HepG2 (cell line): Measurements from ENCODE around the gene DUSP8. TPM values are rescaled to one million over a fixed set of nuclear protein-coding genes. Genes with fewer than 3 reads are reported as not detected.

ENCODE experiments used
- ATAC-seq: fragments of 200-7000 bp; cut with Tn5 transposase; 3 replicates; pipeline ENCODE4 v1.9.1; 2020; ENCODE audit warnings: mild to moderate bottlenecking, moderate library complexity
- BruUV-seq: library from RNA; stranded (reverse); fragments of 400-500 nt; replicated peaks from 2 replicates; lab custom pipeline; 2021; lab: Mats Ljungman, UMichigan
- CTCF ChIA-PET: fragments of 300-600 bp; formaldehyde crosslinking; extraction: SDS; loops from one replicate; lab custom pipeline; 2021; ENCODE audit warnings: low total read pairs, inconsistent platforms, low intra/inter-chr PET ratio; lab: Yijun Ruan, JAX
- POLR2A ChIA-PET: fragments of 350-600 bp; sonication (Branson Sonifier 250); formaldehyde crosslinking; loops from one replicate; lab custom pipeline; 2020; ENCODE audit warnings: antibody characterized with exemption, inconsistent platforms; lab: Yijun Ruan, JAX
- DNase-seq: peaks from one replicate; pipeline ENCODE4 v3.0.0-alpha.2; 2015; ENCODE audit warnings: low spot score
- FAIRE-seq: peaks from 3 replicates; lab custom pipeline; 2011; peaks lifted over from hg19 to GRCh38; lab: Jason Lieb, UNC
- H2AFZ ChIP-seq: one replicate; pipeline ENCODE4 v1.6.1; 2011; ENCODE audit warnings: low read length, inconsistent platforms
- H3K27ac ChIP-seq: fragments of 300-600 bp; 3 replicates; pipeline ENCODE4 v1.8.0; 2011; ENCODE audit warnings: mixed run types, mild to moderate bottlenecking, mixed read lengths, low read length, inconsistent platforms; ENCODE audit not compliant: insufficient read depth; ENCODE audit errors: extremely low read length
- H3K27me3 ChIP-seq, 2 experiments: fragments of 200-600 bp in 1 of 2; 2 replicates in 1 of 2; 3 replicates in 1 of 2; pipeline versions ENCODE4 v1.6.0 to v1.8.0; 2011; ENCODE audit warnings: low read length in 2 of 2, mild to moderate bottlenecking in 2 of 2, moderate library complexity in 2 of 2, inconsistent platforms in 1 of 2; ENCODE audit not compliant: insufficient read depth in 2 of 2, control insufficient read depth in 1 of 2
- H3K36me3 ChIP-seq, 2 experiments: fragments of 200-600 bp in 1 of 2; replicated peaks in 1 of 2; 2 replicates in 1 of 2; 3 replicates in 1 of 2; pipeline versions ENCODE4 v1.5.1 to v1.8.0; 2011; ENCODE audit warnings: low read length in 2 of 2, inconsistent platforms in 1 of 2; ENCODE audit not compliant: insufficient read depth in 2 of 2, control insufficient read depth in 1 of 2
- H3K4me1 ChIP-seq: 2 replicates; pipeline ENCODE4 v1.5.1; 2012; ENCODE audit warnings: low read length, inconsistent platforms; ENCODE audit not compliant: insufficient read depth
- H3K4me2 ChIP-seq: 2 replicates; pipeline ENCODE4 v1.6.0; 2011; ENCODE audit warnings: low read depth, low read length, inconsistent platforms
- H3K4me3 ChIP-seq, 3 experiments: fragments of 200-600 bp in 1 of 3; sonication (generic), shearing (Covaris generic) in 1 of 3; replicated peaks in 1 of 3; 2 replicates each; pipeline ENCODE4 v1.5.1; 2011 to 2016; ENCODE audit warnings: low read length in 3 of 3, inconsistent platforms in 2 of 3, low read depth in 2 of 3, mild to moderate bottlenecking in 2 of 3, control low read depth in 1 of 3, mixed read lengths in 1 of 3; ENCODE audit not compliant: insufficient read depth in 1 of 3
- H3K79me2 ChIP-seq: one replicate; pipeline ENCODE4 v1.6.1; 2011; ENCODE audit warnings: low read length, inconsistent platforms; ENCODE audit not compliant: insufficient read depth
- H3K9ac ChIP-seq: 2 replicates; pipeline ENCODE4 v1.6.0; 2011; ENCODE audit warnings: mild to moderate bottlenecking, low read depth, low read length, inconsistent platforms; ENCODE audit not compliant: insufficient read depth
- H3K9me3 ChIP-seq: 2 replicates; pipeline ENCODE4 v1.5.1; 2012; ENCODE audit warnings: mild to moderate bottlenecking, low read length
- H4K20me1 ChIP-seq: 2 replicates; pipeline ENCODE4 v1.6.0; 2011; ENCODE audit warnings: inconsistent platforms, mild to moderate bottlenecking, low read length, moderate library complexity; ENCODE audit not compliant: insufficient read depth
- CTCF ChIP-seq: sonication (generic); formaldehyde crosslinking; IDR thresholded peaks from 2 replicates; pipeline ENCODE4 v1.5.0; 2020; ENCODE audit warnings: mild to moderate bottlenecking, missing genetic modification reagents, moderate library complexity
- TCF12 ChIP-seq, 2 experiments: fragments of 450-650 bp in 1 of 2; sonication (generic) in 1 of 2; formaldehyde crosslinking in 1 of 2; IDR thresholded peaks; 2 replicates each; pipeline versions ENCODE4 v1.6.1 to v1.8.0; 2017 to 2022; ENCODE audit warnings: antibody characterized with exemption in 1 of 2, mild to moderate bottlenecking in 1 of 2, missing genetic modification reagents in 1 of 2, moderate library complexity in 1 of 2
- ZBTB4 ChIP-seq: sonication (generic); formaldehyde crosslinking; IDR thresholded peaks from 2 replicates; pipeline ENCODE4 v1.4.0; 2020; ENCODE audit warnings: missing genetic modification reagents, mild to moderate bottlenecking, borderline replicate concordance
- ZNF558 ChIP-seq: sonication (generic); formaldehyde crosslinking; IDR thresholded peaks from 2 replicates; pipeline ENCODE4 v1.9.0; 2022; ENCODE audit warnings: mild to moderate bottlenecking, missing genetic modification reagents, borderline replicate concordance
- WGBS: methylation state at CpG from one replicate; pipeline ENCODE4 v1.1.6; 2017; ENCODE audit warnings: low lambda C conversion rate; 5-methylcytosine and 5-hydroxymethylcytosine counted together
- in situ Hi-C: cut with HindIII; loops from 2 replicates; pipeline ENCODE4 v1.10.0; 2017; ENCODE audit warnings: low pct_unique_long_range_greater_than_20kb; ENCODE audit not compliant: extremely low pct_ligation_motif_present
- intact Hi-C: fragments of 100-400 bp; cut with micrococcal nuclease; formaldehyde crosslinking; loops from one replicate; pipeline ENCODE4 v1.10.0; 2022; ENCODE audit not compliant: unreplicated experiment
- polyA plus RNA-seq, 8 experiments: library from polyadenylated mRNA; depleted of rRNA in 3 of 8; stranded (reverse) in 7 of 8; unstranded in 1 of 8; fragments of >200 nt; fragmentation: Illumina TruSeq in 4 of 8; extraction: Trizol in 4 of 8; gene quantifications; 2 replicates each; pipeline versions ENCODE4 v1.2.1 to v1.2.3, GENCODE V29; 2011 to 2016; ENCODE audit warnings: low read depth in 4 of 8, missing spikeins in 1 of 8, mixed read lengths in 1 of 8; ENCODE audit not compliant: insufficient read depth in 1 of 8
- total RNA-seq, 5 experiments: library from RNA; depleted of rRNA; stranded (reverse); fragments of >200 nt; fragmentation: Illumina TruSeq; extraction: Trizol; gene quantifications; 2 replicates each; pipeline ENCODE4 v1.2.3, GENCODE V29; 2016; ENCODE audit warnings: low read depth in 1 of 5

Gene DUSP8
- total and polyA plus RNA-seq, 2 of the 13 experiments (the other 11 are each of a cell fraction or from before 2014, with no cell fraction given), result 1.8 to 8.0 TPM

- H3K4me1 ChIP-seq, result peaks cover 32% of the 10 kb centered on the region
- ATAC-seq (peak; percentile 10; the same call in 1 of the 3 replicates), FAIRE-seq (no peak), DNase-seq (no peak)
- ChIA-PET CTCF (no interaction called here), POLR2A (interaction anchor here (0.7 kb wide), 1 partner anchor 22 kb away, joined by 3 read pairs; no protein-coding TSS in a partner anchor)
- intact Hi-C loops, result no loop called here
- no peaks in the 10 kb centered on the region for H3K79me2 ChIP-seq
- H3K27me3 ChIP-seq, result no peaks in the 10 kb centered on the region
- peaks cover 35% of the 10 kb centered on the region; the same call in 1 of the 2 replicates for H4K20me1 ChIP-seq
- in situ Hi-C loops, result no loop called here
- 83% methylated on average over 5 of the region's 20 CpGs for WGBS
- H3K4me2 ChIP-seq, result no peak overlapping the region
- no peak overlapping the region for H2AFZ ChIP-seq
- no peak overlapping the region for H3K9ac ChIP-seq
- no peaks in the 10 kb centered on the region for H3K9me3 ChIP-seq
- no peak overlapping the region for H3K27ac ChIP-seq
- H3K36me3 ChIP-seq, result peaks cover 0 to 1% of the 10 kb centered on the region in 2 experiments; a peak in 1 of 5 replicates
- H3K4me3 ChIP-seq, result no peak overlapping the region
- TF ChIP-seq ZNF558 (CRISPR knock-in tag), result no peak
- peak; percentile 31 for TF ChIP-seq CTCF (CRISPR knock-in tag)
- TF ChIP-seq TCF12 (IDR thresholded peaks at IDR 0.05), result no peak
- TF ChIP-seq TCF12 (CRISPR knock-in tag; IDR thresholded peaks at IDR 0.05), result no peak
- no peak for TF ChIP-seq ZBTB4 (CRISPR knock-in tag)
- BruUV-seq, result no TSS peak
Measured at GRCh38 chr11:1566381-1567051, 5.6 kb downstream of the DUSP8 start.
